ENCODE data around the gene TRA2A.

GRCh38 chr7:23472956-23473843 lies 58.6 kb downstream of the TRA2A start:
- TF ChIP-seq, protein P1, sequence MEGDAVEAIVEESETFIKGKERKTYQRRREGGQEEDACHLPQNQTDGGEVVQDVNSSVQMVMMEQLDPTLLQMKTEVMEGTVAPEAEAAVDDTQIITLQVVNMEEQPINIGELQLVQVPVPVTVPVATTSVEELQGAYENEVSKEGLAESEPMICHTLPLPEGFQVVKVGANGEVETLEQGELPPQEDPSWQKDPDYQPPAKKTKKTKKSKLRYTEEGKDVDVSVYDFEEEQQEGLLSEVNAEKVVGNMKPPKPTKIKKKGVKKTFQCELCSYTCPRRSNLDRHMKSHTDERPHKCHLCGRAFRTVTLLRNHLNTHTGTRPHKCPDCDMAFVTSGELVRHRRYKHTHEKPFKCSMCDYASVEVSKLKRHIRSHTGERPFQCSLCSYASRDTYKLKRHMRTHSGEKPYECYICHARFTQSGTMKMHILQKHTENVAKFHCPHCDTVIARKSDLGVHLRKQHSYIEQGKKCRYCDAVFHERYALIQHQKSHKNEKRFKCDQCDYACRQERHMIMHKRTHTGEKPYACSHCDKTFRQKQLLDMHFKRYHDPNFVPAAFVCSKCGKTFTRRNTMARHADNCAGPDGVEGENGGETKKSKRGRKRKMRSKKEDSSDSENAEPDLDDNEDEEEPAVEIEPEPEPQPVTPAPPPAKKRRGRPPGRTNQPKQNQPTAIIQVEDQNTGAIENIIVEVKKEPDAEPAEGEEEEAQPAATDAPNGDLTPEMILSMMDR (IDR thresholded peaks at IDR 0.05; ENCODE audit: low read depth, low read length, poor library complexity, severe bottlenecking) = no peak
- no peak for TF ChIP-seq EZH2phosphoT487 (IDR thresholded peaks at IDR 0.05; ENCODE audit: borderline replicate concordance, low read length)
